ENCODE measurements around the gene IGFL4. TPM values are rescaled to one million over a fixed set of nuclear protein-coding genes. Genes with fewer than 3 reads are reported as not detected.

The IGFL4 gene
- total RNA-seq = not detected
- not detected for polyA plus RNA-seq (ENCODE audit: insufficient read depth, low read depth, low replicate concordance)
- long read RNA-seq, donor 1 = 0 reads
- long read RNA-seq, donor 2 = 0 reads
- long read RNA-seq, donor 3 = 0 reads
- long read RNA-seq, donor 4 = 0 reads
- long read RNA-seq, donor 5 = 0 reads
- long read RNA-seq, donor 6 = 0 reads
- long read RNA-seq, donor 7 = 0 reads
- long read RNA-seq, donor 8 = 0 reads
- long read RNA-seq, donor 9 = 0 reads
- long read RNA-seq, donor 10 = 0 reads

GRCh38 chr19:46040952-46041500 lies at the start of gene IGFL4:
TSS of gene IGFL4 (minus strand) at chr19:46041002. CDS start at chr19:46040962, 40 bp downstream.
- Histone ChIP-seq H3K4me1 (ENCODE audit: control insufficient read depth in 2 of 3, insufficient read depth in 2 of 3, low read depth in 1 of 3, low read length in 3 of 3) (no peaks in the 10 kb centered on the region), H3K27me3 (ENCODE audit: control insufficient read depth, insufficient read depth, low read length) (no peaks in the 10 kb centered on the region), H3K9ac (ENCODE audit: low read length in 3 of 3) (no peak within 1 kb of the TSS), H3K27ac (ENCODE audit: low read depth in 2 of 2, low read length in 2 of 2) (no peak within 1 kb of the TSS), H3K9me3 (ENCODE audit: control insufficient read depth in 2 of 3, insufficient read depth in 1 of 3, low read length in 3 of 3) (peaks cover 0 to 3% (median 0%) of the 10 kb centered on the region in 3 donors), H3K36me3 (ENCODE audit: control insufficient read depth in 2 of 3, insufficient read depth in 3 of 3, low read length in 3 of 3) (no peaks in the 10 kb centered on the region), H3K4me3 (ENCODE audit: low read length in 3 of 3) (no peak within 1 kb of the TSS)
- intact Hi-C loops (cut with DNase I) = no loop called here
- no peak for TF ChIP-seq CTCF (IDR thresholded peaks at IDR 0.05; ENCODE audit: borderline replicate concordance, extremely low read depth, insufficient read depth)
- FAIRE-seq (no peak), DNase-seq (peak in 3 of 5 donors; percentile 55 to 74 (median 66))

GRCh38 chr19:46090444-46090843 lies 49.6 kb upstream of the IGFL4 start:
- intact Hi-C loops (cut with DNase I) = no loop called here
- FAIRE-seq (no peak), DNase-seq (no peak)
- Histone ChIP-seq H3K27me3 (ENCODE audit: control insufficient read depth, insufficient read depth, low read length) (no peaks in the 10 kb centered on the region), H3K36me3 (ENCODE audit: control insufficient read depth in 2 of 3, insufficient read depth in 3 of 3, low read length in 3 of 3) (no peaks in the 10 kb centered on the region), H3K27ac (ENCODE audit: low read depth in 2 of 2, low read length in 2 of 2) (no peak overlapping the region), H3K9me3 (ENCODE audit: control insufficient read depth in 2 of 3, insufficient read depth in 1 of 3, low read length in 3 of 3) (peaks cover 0 to 8% (median 3%) of the 10 kb centered on the region in 3 donors), H3K4me1 (ENCODE audit: control insufficient read depth in 2 of 3, insufficient read depth in 2 of 3, low read depth in 1 of 3, low read length in 3 of 3) (no peaks in the 10 kb centered on the region), H3K4me3 (ENCODE audit: low read length in 3 of 3) (no peak overlapping the region), H3K9ac (ENCODE audit: low read length in 3 of 3) (no peak overlapping the region)
- TF ChIP-seq CTCF (IDR thresholded peaks at IDR 0.05; ENCODE audit: borderline replicate concordance, extremely low read depth, insufficient read depth) = no peak

GRCh38 chr19:46089432-46089831 lies 48.6 kb upstream of the IGFL4 start:
- Histone ChIP-seq H3K9ac (ENCODE audit: low read length in 3 of 3) (no peak overlapping the region), H3K36me3 (ENCODE audit: control insufficient read depth in 2 of 3, insufficient read depth in 3 of 3, low read length in 3 of 3) (no peaks in the 10 kb centered on the region), H3K4me1 (ENCODE audit: control insufficient read depth in 2 of 3, insufficient read depth in 2 of 3, low read depth in 1 of 3, low read length in 3 of 3) (no peaks in the 10 kb centered on the region), H3K27me3 (ENCODE audit: control insufficient read depth, insufficient read depth, low read length) (no peaks in the 10 kb centered on the region), H3K4me3 (ENCODE audit: low read length in 3 of 3) (no peak overlapping the region), H3K9me3 (ENCODE audit: control insufficient read depth in 2 of 3, insufficient read depth in 1 of 3, low read length in 3 of 3) (peaks cover 0 to 8% (median 3%) of the 10 kb centered on the region in 3 donors), H3K27ac (ENCODE audit: low read depth in 2 of 2, low read length in 2 of 2) (no peak overlapping the region)
- DNase-seq (no peak), FAIRE-seq (no peak)
- intact Hi-C loops (cut with DNase I) = no loop called here
- no peak for TF ChIP-seq CTCF (IDR thresholded peaks at IDR 0.05; ENCODE audit: borderline replicate concordance, extremely low read depth, insufficient read depth)
